Dendritic cell treated with granulocyte-macrophage colony-stimulating factor and Interleukin-4, amounts not matched to agents 40 ng/mL and 50 ng/mL, for 4 days (primary cell): ENCODE measurements around the gene RANBP1.

Experiments
- H3K27ac Mint-ChIP-seq: one replicate; pipeline ENCODE4 v1.8.0; 2022; ENCODE audit warnings: mild to moderate bottlenecking, mixed read lengths
- H3K27me3 Mint-ChIP-seq: one replicate; pipeline ENCODE4 v1.8.0; 2022; ENCODE audit warnings: mild to moderate bottlenecking, mixed read lengths
- H3K36me3 Mint-ChIP-seq: one replicate; pipeline ENCODE4 v1.8.0; 2022; ENCODE audit warnings: low read depth, mixed read lengths
- H3K4me1 Mint-ChIP-seq: one replicate; pipeline ENCODE4 v1.8.0; 2022; ENCODE audit warnings: low read depth, mixed read lengths
- H3K4me3 Mint-ChIP-seq: one replicate; pipeline ENCODE4 v1.8.0; 2022; ENCODE audit warnings: mild to moderate bottlenecking, moderate library complexity, mixed read lengths
- H3K9me3 Mint-ChIP-seq: one replicate; pipeline ENCODE4 v1.8.0; 2022; ENCODE audit warnings: mixed read lengths
- intact Hi-C: fragments of 100-400 bp; cut with micrococcal nuclease; formaldehyde crosslinking; loops from one replicate; pipeline ENCODE4 v1.15.0; 2022

Gene RANBP1

DNA sequence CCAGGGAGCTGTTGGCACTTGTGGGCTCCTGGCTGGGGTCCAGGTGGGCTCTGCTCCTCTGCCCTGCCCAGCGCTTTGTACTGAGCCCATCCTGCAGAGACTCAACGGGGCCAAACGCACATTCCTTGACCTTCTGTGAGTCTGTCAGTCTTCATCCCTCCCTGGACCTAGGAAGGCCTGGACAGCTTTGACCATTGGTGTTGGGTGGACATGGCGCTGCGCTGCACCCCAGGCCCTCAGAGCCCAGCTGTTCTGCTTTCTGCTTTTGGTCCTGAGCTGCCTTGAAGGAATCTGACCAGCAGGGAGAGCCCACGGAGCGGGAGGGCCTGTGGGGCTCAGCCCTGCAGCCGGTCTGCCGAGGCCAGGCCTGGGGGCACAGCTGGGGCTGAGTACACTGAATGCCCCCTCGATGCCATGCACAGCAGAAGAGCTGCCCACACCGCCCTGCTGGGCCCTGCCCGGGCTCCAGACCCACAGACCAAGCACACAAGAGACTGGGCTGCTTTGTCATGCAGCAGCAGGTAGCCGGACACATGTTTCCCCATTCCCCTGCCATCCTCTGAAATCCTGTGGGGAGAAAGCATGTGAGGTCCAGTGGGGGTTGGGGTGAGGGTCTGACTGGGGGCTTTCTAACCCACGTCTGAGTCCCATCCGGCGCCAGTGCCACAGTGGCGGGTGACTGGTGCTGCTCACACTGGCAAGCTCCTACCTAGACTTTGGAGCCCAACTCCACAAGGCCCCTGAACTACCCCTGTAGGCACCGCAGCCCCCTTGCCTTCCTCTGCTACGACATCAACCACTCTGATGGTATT is 59.1 kb downstream of the RANBP1 start:
- intact Hi-C loops, result no loop called here
- Mint-ChIP-seq H3K36me3 (no peaks in the 10 kb centered on the region), H3K9me3 (no peaks in the 10 kb centered on the region), H3K27me3 (no peaks in the 10 kb centered on the region), H3K4me1 (no peaks in the 10 kb centered on the region), H3K27ac (no peak overlapping the region), H3K4me3 (no peak overlapping the region)

DNA sequence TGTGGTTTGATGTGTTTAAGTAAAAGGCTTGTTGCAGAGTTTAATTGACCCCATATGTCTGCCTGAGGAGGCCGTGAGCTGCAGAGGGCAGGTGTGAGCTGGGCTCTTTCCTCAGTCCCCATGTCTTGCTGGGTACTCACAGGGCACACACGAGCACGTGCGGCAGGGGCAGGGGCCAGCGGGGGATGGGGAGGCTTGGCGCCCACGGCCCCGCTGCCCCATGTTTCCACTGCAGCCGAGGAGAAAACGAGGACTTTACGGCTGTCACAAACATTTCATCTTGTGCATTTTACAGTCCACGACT is 59.6 kb downstream of the RANBP1 start:
- no peak overlapping the region for H3K4me3 Mint-ChIP-seq
- H3K4me1 Mint-ChIP-seq, result no peaks in the 10 kb centered on the region
- H3K9me3 Mint-ChIP-seq, result no peaks in the 10 kb centered on the region
- H3K36me3 Mint-ChIP-seq, result no peaks in the 10 kb centered on the region
- H3K27ac Mint-ChIP-seq, result no peak overlapping the region
- no peaks in the 10 kb centered on the region for H3K27me3 Mint-ChIP-seq
- intact Hi-C loops, result no loop called here

DNA sequence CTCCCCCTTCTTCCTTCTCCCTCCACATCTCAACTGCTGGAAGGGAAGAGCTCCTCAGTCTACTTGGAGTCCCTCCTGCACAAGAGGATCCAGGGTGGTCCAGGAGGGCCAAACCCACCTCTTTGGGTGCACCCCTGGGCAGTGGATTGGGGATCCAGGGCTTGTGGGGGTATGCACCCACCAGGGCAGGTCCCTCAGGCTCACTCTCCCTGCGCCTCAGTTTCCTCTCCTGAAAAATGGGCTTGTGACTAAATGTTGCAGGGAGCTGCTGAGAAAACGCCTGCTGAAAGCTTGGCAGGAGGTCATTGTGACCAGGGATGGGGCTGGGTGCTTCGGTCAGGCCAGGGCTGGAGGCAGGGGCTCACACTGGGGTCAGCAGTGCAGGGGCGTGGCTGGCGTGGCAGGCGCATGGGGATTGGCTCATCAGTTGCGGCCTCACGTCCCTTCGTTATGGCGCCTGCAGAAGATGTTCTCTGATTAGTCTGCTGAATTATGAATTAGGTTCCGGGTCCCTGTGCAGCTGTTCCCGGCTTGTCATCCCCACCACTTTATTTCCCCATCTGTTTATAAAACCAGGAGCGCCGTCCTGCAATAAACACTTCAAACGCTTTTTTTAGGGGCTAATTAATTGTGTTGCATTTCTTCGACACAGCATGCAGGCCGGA is 60.6 kb downstream of the RANBP1 start:
- Mint-ChIP-seq H3K27ac (no peak overlapping the region), H3K27me3 (no peaks in the 10 kb centered on the region), H3K36me3 (no peaks in the 10 kb centered on the region), H3K9me3 (no peaks in the 10 kb centered on the region), H3K4me1 (no peaks in the 10 kb centered on the region), H3K4me3 (no peak overlapping the region)
- intact Hi-C loops, result no loop called here
